Pancreas (tissue), 10 donors: ENCODE results near the gene ACSL5. TPM values are rescaled to one million over a fixed set of nuclear protein-coding genes. Genes with fewer than 3 reads are reported as not detected.

ENCODE experiments used
- ATAC-seq, 4 donors: fragments of 200-7000 bp; cut with Tn5 transposase; one replicate each; pipeline versions ENCODE4 v1.8.0 to v1.9.1; 2020; ENCODE audit warnings: mild to moderate bottlenecking in 4 of 4, moderate library complexity in 4 of 4
- DNase-seq, 6 donors: peaks; one replicate each; pipeline ENCODE4 v3.0.0-alpha.2; 2020
- FAIRE-seq: peaks from 2 replicates; lab custom pipeline; 2012; peaks lifted over from hg19 to GRCh38; lab: Jason Lieb, UNC
- H3K27ac ChIP-seq, 4 donors: fragments of 200-600 bp; sonication (generic); 1 replicate in 3 of 4; 2 replicates in 1 of 4; pipeline versions ENCODE4 v1.5.0 to v1.8.0; 2020
- H3K27me3 ChIP-seq, 4 donors: fragments of 200-600 bp; one replicate each; pipeline ENCODE4 v1.8.0; 2021
- H3K36me3 ChIP-seq, 3 donors: fragments of 200-600 bp; sonication (generic) in 1 of 3; one replicate each; pipeline versions ENCODE4 v1.5.0 to v1.8.0; 2020 to 2021
- H3K4me1 ChIP-seq, 3 donors: fragments of 200-600 bp; one replicate each; pipeline ENCODE4 v1.8.0; 2021
- H3K4me3 ChIP-seq, 4 donors: fragments of 200-600 bp; sonication (generic) in 2 of 4; one replicate each; pipeline versions ENCODE4 v1.5.0 to v1.8.0; 2020 to 2021
- H3K9me3 ChIP-seq, 4 donors: fragments of 200-600 bp; one replicate each; pipeline ENCODE4 v1.8.0; 2021
- CTCF ChIP-seq, 4 donors: fragments of 200-600 bp; sonication (generic) in 3 of 4; IDR thresholded peaks; one replicate each; pipeline versions ENCODE4 v1.5.0 to v1.8.0; 2021; ENCODE audit warnings: antibody characterized with exemption in 4 of 4
- WGBS, 2 donors: extraction: QIAGEN DNeasy Blood & Tissue Kit; methylation state at CpG; one replicate each; pipeline ENCODE4 v1.1.7; 2013; 5-methylcytosine and 5-hydroxymethylcytosine counted together
- intact Hi-C, 3 donors: fragments of 100-400 bp; cut with DNase I; formaldehyde crosslinking; loops; one replicate each; pipeline versions ENCODE4 v1.11.1 to v1.14.2; 2022
- polyA plus RNA-seq, 2 donors: library from polyadenylated mRNA; stranded (reverse); fragments of 200-250 nt; gene quantifications; one replicate each; pipeline ENCODE4 v1.2.3, GENCODE V29; 2013
- total RNA-seq, 6 donors: library from RNA; stranded (reverse); fragmentation: NEBNext Ultra II Directional in 4 of 6; extraction: Animal tissue kit (Norgen Biotek cat#: 25700) in 4 of 6; gene quantifications; one replicate each; pipeline versions ENCODE4 v1.2.1 to v1.2.4, GENCODE V29; 2021 to 2023
- donor health status: healthy with polysubstance abuse.
- donor health status: DM: no; HTN: no; CAD: no; lungs with moderate emphysema.
- donor health status: DM: no; HTN: no; CAD: no.
- donor health status: control.
- donor health status: control.
- donor health status: Bipolar disorder and iron deficiency.
- donor health status: DM: yes; HTN: yes; CAD: no.
- donor health status: DM: no; HTN: no; CAD: no.
- donor health status: DM: no; HTN: no; CAD: no.
- donor health status: DM: yes; HTN: yes; CAD: no.

The ACSL5 gene
- total and polyA plus RNA-seq, 8 donors = 2.2 to 7.2 (median 3.7) TPM

- no peak for TF ChIP-seq CTCF (IDR thresholded peaks at IDR 0.05)
- intact Hi-C loops = no loop called here
- no peak for FAIRE-seq
- WGBS, 2 donors = 2% methylated on average over 20 of the region's 20 CpGs
- peak in 2 of 6 donors; percentile 13 to 62 for DNase-seq
- ATAC-seq = peak; percentile 8 to 73 (median 44)
- peaks cover 0 to 22% (median 15%) of the 10 kb centered on the region in 3 donors for H3K4me1 ChIP-seq
- H3K27me3 ChIP-seq = no peaks in the 10 kb centered on the region
- H3K36me3 ChIP-seq = no peaks in the 10 kb centered on the region
- peak overlapping the region; percentile 67 to 86 (median 82) for H3K27ac ChIP-seq
- H3K4me3 ChIP-seq = peak overlapping the region; percentile 47 to 98 (median 86)
- no peaks in the 10 kb centered on the region for H3K9me3 ChIP-seq
These were observed 72.3 kb downstream of the ACSL5 start for GRCh38 chr10:112446055-112446854.

GRCh38 chr10:112446855-112447619 lies 73.1 kb downstream of the ACSL5 start, which contains the start of the genes VTI1A and ZDHHC6:
Gene VTI1A (plus strand): TSS chr10:112447215. CDS start chr10:112447374, 159 bp downstream.
Gene ZDHHC6 (minus strand): TSS chr10:112446914. CDS start chr10:112445436, 1,478 bp downstream.
- TF ChIP-seq CTCF (IDR thresholded peaks at IDR 0.05) = no peak
- peak; percentile 96 to 99 (median 98) for ATAC-seq
- Histone ChIP-seq H3K27me3 (no peaks in the 10 kb centered on the region), H3K27ac (peak within 1 kb of the TSS; percentile 67 to 86 (median 82)), H3K4me3 (peak within 1 kb of the TSS; percentile 47 to 98 (median 86)), H3K4me1 (peaks cover 0 to 22% (median 15%) of the 10 kb centered on the region in 3 donors), H3K36me3 (no peaks in the 10 kb centered on the region), H3K9me3 (no peaks in the 10 kb centered on the region)
- intact Hi-C loops = no loop called here
- FAIRE-seq = no peak
- peak; percentile 76 to 89 (median 82) for DNase-seq
- 0% methylated on average over 59 of the region's 59 CpGs for WGBS, 2 donors

GRCh38 chr10:112447620-112447928 lies 73.7 kb downstream of the ACSL5 start:
- no peaks in the 10 kb centered on the region for H3K9me3 ChIP-seq
- no peak for DNase-seq
- no peaks in the 10 kb centered on the region for H3K36me3 ChIP-seq
- peak overlapping the region; percentile 47 to 98 (median 86) for H3K4me3 ChIP-seq
- no peak for ATAC-seq
- peak overlapping the region; percentile 67 to 86 (median 82) for H3K27ac ChIP-seq
- no peak for FAIRE-seq
- TF ChIP-seq CTCF (IDR thresholded peaks at IDR 0.05) = no peak
- H3K4me1 ChIP-seq = peaks cover 0 to 22% (median 15%) of the 10 kb centered on the region in 3 donors
- H3K27me3 ChIP-seq = no peaks in the 10 kb centered on the region
- WGBS, 2 donors = 1 to 2% methylated on average over 10 of the region's 10 CpGs
- intact Hi-C loops = no loop called here

GRCh38 chr10:112448888-112449287 lies 75.0 kb downstream of the ACSL5 start:
- Histone ChIP-seq H3K4me3 (no peak overlapping the region), H3K9me3 (no peaks in the 10 kb centered on the region), H3K36me3 (no peaks in the 10 kb centered on the region), H3K27ac (no peak overlapping the region), H3K27me3 (no peaks in the 10 kb centered on the region), H3K4me1 (peaks cover 0 to 22% (median 15%) of the 10 kb centered on the region in 3 donors)
- 79 to 91% methylated on average over 4 of the region's 4 CpGs for WGBS, 2 donors
- no peak for DNase-seq
- intact Hi-C loops = no loop called here
- TF ChIP-seq CTCF (IDR thresholded peaks at IDR 0.05) = no peak
- no peak for FAIRE-seq
- no peak for ATAC-seq
